Heart left ventricle (tissue), 13 donors: ENCODE data around the gene LMBRD1.

Experiments
- POLR2A ChIP-seq, 2 donors: fragments of 450-650 bp; IDR thresholded peaks; one replicate each; pipeline ENCODE4 v1.6.1; 2017; ENCODE audit warnings: antibody characterized with exemption in 2 of 2, mild to moderate bottlenecking in 2 of 2, moderate library complexity in 2 of 2
- TF ChIP-seq, protein P1 (sequence below), 12 donors: fragments of 200-600 bp; sonication (generic) in 4 of 12; IDR thresholded peaks; one replicate each; pipeline versions ENCODE4 v1.5.0 to v1.8.0; 2018 to 2022; ENCODE audit warnings: antibody characterized with exemption in 12 of 12, mild to moderate bottlenecking in 5 of 12
- donor health status: ischemic (EF 13 %, LVEDD 7.1; RV severe dilation, severe dysfunction).
- donor health status: DM: no; HTN: yes; CAD: no.
- donor health status: DM: no; HTN: no; CAD: no.
- donor health status: ischemic (EF 25% LVEDD 6.9; RV normal size, moderate dysfunction).
- donor health status: ischemic (EF 25% LVEDD 5.7; RV mildly dilated, moderate dysfunction).
- donor health status: ischemic (EF 35%, LVEDD 5.7; RV mildly dilated, moderate dysfunction).
- donor health status: nonischemic (EF 11% LVEDD 7.7; RV severe dilation, severe dysfunction).
- donor health status: DM: yes; HTN: yes; CAD: no.
- donor health status: PGD.
- donor health status: ischemic (EF 29% LVEDD 5.4; RV normal size, mild dysfunction).
- donor health status: nonischemic (EF 23%, LVEDD 6.1; RV moderate dilation, normal function).

DNA sequence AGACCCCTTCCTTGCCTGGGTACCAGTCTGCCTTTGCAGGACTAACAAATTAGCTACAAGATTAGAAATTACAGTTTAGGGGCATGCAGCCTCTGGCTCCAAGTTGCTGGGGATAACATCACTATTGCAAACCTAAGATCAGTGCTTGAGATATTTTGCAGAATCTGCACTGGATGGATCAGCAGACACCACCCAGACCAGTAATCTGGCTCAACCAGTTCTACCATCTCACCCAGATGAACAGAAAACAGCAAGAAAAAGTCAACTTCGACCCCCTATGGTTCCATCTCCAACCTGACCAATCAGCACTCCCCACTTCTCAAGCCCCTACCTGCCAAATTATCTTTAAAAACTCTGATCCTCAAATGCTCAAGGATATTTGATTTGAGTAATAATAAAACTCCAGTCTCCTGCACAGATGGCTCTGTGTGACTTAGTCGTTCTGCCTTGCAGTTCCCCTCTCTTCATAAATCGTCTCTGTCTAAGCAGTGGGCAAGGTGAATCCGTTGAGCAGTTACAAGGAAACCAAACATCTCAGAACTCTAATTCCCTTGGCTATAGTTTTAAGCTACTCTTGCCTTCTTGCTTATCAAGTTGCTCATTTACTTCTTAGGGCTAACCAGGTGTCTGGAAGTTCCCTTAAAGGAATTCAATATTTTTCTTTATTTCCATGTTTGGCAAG, 16.1 kb upstream of the LMBRD1 start:
- TF ChIP-seq POLR2A (IDR thresholded peaks at IDR 0.05) = no peak
- TF ChIP-seq, protein P1, sequence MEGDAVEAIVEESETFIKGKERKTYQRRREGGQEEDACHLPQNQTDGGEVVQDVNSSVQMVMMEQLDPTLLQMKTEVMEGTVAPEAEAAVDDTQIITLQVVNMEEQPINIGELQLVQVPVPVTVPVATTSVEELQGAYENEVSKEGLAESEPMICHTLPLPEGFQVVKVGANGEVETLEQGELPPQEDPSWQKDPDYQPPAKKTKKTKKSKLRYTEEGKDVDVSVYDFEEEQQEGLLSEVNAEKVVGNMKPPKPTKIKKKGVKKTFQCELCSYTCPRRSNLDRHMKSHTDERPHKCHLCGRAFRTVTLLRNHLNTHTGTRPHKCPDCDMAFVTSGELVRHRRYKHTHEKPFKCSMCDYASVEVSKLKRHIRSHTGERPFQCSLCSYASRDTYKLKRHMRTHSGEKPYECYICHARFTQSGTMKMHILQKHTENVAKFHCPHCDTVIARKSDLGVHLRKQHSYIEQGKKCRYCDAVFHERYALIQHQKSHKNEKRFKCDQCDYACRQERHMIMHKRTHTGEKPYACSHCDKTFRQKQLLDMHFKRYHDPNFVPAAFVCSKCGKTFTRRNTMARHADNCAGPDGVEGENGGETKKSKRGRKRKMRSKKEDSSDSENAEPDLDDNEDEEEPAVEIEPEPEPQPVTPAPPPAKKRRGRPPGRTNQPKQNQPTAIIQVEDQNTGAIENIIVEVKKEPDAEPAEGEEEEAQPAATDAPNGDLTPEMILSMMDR (IDR thresholded peaks at IDR 0.05) = no peak
